Neutrophil (primary cell): ENCODE data around the gene PRIMA1.

ENCODE experiments used
- H3K27ac ChIP-seq: fragments of 200-600 bp; sonication (generic); 2 replicates; pipeline ENCODE4 v1.5.1; 2016; ENCODE audit warnings: mild to moderate bottlenecking, moderate library complexity
- H3K27me3 ChIP-seq: fragments of 200-600 bp; sonication (generic); 2 replicates; pipeline ENCODE4 v1.6.0; 2016; ENCODE audit warnings: mild to moderate bottlenecking
- H3K36me3 ChIP-seq: fragments of 200-600 bp; sonication (generic); 2 replicates; pipeline ENCODE4 v1.5.1; 2017
- H3K4me1 ChIP-seq, 2 experiments: fragments of 200-600 bp in 1 of 2; sonication (generic) in 1 of 2; 1 replicate in 1 of 2; 2 replicates in 1 of 2; pipeline versions ENCODE4 v1.5.1 to v1.6.1; 2013 to 2016; ENCODE audit warnings: low read depth in 1 of 2, low read length in 1 of 2, mild to moderate bottlenecking in 1 of 2, moderate library complexity in 1 of 2; ENCODE audit not compliant: control insufficient read depth in 1 of 2, insufficient read depth in 1 of 2
- H3K4me3 ChIP-seq, 2 experiments: fragments of 200-600 bp in 1 of 2; sonication (generic) in 1 of 2; 1 replicate in 1 of 2; 2 replicates in 1 of 2; pipeline ENCODE4 v1.5.1; 2013 to 2016; ENCODE audit warnings: low read depth in 1 of 2, low read length in 1 of 2, mild to moderate bottlenecking in 1 of 2, moderate library complexity in 1 of 2
- H3K9me3 ChIP-seq: fragments of 200-600 bp; sonication (generic); 2 replicates; pipeline ENCODE4 v1.5.1; 2016
- TF ChIP-seq, protein P1 (sequence below): fragments of 200-600 bp; sonication (generic); IDR thresholded peaks from 2 replicates; pipeline ENCODE4 v1.5.1; 2016; ENCODE audit warnings: antibody characterized with exemption

The PRIMA1 gene

DNA sequence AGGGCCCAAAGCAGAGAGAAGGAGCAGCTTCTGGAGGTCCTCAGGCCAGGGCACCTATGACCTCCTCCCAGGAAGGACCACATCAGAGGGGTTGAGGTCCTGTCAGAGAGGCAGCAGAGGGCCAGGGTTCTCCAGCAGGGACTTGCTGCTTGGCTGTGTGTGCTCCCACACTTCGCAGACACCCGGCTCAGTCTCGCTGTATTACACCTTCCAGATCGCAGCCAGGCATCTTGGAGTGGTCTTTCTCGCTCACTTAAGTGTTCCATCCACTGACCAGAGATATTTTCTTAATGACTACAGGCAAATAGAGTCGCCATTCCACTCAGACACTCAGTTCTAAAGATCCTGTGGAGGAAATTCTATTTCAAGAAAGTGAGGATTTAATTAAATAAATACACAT lies 84.3 kb downstream of the PRIMA1 start:
- H3K27me3 ChIP-seq = no peaks in the 10 kb centered on the region
- H3K27ac ChIP-seq = no peak overlapping the region
- no peaks in the 10 kb centered on the region for H3K36me3 ChIP-seq
- no peak overlapping the region for H3K4me3 ChIP-seq
- no peaks in the 10 kb centered on the region for H3K4me1 ChIP-seq
- TF ChIP-seq, protein P1, sequence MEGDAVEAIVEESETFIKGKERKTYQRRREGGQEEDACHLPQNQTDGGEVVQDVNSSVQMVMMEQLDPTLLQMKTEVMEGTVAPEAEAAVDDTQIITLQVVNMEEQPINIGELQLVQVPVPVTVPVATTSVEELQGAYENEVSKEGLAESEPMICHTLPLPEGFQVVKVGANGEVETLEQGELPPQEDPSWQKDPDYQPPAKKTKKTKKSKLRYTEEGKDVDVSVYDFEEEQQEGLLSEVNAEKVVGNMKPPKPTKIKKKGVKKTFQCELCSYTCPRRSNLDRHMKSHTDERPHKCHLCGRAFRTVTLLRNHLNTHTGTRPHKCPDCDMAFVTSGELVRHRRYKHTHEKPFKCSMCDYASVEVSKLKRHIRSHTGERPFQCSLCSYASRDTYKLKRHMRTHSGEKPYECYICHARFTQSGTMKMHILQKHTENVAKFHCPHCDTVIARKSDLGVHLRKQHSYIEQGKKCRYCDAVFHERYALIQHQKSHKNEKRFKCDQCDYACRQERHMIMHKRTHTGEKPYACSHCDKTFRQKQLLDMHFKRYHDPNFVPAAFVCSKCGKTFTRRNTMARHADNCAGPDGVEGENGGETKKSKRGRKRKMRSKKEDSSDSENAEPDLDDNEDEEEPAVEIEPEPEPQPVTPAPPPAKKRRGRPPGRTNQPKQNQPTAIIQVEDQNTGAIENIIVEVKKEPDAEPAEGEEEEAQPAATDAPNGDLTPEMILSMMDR = no peak
- H3K9me3 ChIP-seq = no peaks in the 10 kb centered on the region

DNA sequence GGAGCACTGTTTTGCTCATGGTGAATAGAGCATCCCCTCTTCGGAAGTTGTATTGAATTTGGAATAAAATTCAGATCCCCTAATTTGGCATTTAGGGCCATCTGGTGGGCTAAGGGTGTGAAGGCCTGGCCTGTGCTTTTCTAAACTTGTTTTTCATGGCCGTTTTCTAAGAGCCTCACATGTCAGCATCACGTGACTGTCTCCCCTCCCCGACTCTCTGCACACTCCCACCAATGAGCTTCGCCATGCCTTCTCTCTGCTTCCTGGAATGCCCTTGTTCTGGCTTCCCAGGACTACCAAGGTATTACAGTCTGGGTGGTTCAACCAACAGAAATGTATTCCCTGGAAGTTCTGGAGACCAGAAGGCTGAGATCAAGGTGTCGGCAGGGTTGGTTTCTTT lies 85.3 kb downstream of the PRIMA1 start:
- no peaks in the 10 kb centered on the region for H3K36me3 ChIP-seq

DNA sequence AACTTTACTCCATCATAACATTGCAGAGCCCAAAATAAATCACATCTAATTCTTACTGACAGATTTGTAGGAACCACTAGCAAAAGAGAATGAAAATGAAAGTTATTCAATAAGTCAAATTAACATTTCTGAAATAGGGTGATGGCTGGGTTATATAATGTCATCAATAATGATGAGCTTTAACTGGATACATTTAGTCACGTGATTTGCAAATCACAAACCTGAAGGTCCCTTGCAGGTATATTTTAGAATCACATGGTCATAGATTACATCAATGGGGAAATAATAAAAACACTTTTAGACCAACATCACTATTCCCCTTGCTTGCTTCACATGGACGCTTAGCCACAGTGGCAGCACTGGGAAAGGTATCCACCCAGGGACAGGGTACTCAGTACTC lies 86.7 kb downstream of the PRIMA1 start:
- TF ChIP-seq, protein P1 = no peak
- H3K4me3 ChIP-seq = no peak overlapping the region
- H3K27me3 ChIP-seq = no peaks in the 10 kb centered on the region
- H3K36me3 ChIP-seq = no peaks in the 10 kb centered on the region
- H3K27ac ChIP-seq = no peak overlapping the region
- no peaks in the 10 kb centered on the region for H3K4me1 ChIP-seq
- no peaks in the 10 kb centered on the region for H3K9me3 ChIP-seq

More for the DNA sequence above, 85.3 kb downstream of the PRIMA1 start:
- Histone ChIP-seq H3K9me3 (no peaks in the 10 kb centered on the region), H3K27ac (no peak overlapping the region), H3K4me3 (no peak overlapping the region), H3K27me3 (no peaks in the 10 kb centered on the region), H3K4me1 (no peaks in the 10 kb centered on the region)
- TF ChIP-seq, protein P1 = no peak

DNA sequence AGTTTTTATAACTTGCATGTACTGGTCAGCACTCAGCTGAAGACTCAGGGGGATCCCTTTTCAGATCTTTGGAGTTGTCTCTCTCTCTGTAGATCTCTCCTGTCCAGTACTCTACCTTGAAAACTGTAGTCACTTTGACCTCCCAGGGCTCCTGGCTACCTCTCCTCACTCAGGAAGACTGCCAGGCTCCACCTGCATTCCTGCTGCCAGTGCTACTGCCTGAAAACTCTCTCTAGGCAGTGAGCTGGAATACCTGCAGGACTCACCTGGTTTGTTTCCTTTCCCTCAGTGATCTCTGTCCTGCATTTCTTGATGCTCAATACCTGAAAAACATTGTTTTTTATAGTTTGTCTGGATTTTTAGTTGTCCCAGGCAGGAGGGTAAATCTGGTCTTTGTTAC lies 87.4 kb downstream of the PRIMA1 start:
- Histone ChIP-seq H3K4me1 (no peaks in the 10 kb centered on the region), H3K36me3 (no peaks in the 10 kb centered on the region), H3K9me3 (no peaks in the 10 kb centered on the region), H3K27ac (no peak overlapping the region), H3K4me3 (no peak overlapping the region), H3K27me3 (no peaks in the 10 kb centered on the region)
- TF ChIP-seq, protein P1 = no peak

DNA sequence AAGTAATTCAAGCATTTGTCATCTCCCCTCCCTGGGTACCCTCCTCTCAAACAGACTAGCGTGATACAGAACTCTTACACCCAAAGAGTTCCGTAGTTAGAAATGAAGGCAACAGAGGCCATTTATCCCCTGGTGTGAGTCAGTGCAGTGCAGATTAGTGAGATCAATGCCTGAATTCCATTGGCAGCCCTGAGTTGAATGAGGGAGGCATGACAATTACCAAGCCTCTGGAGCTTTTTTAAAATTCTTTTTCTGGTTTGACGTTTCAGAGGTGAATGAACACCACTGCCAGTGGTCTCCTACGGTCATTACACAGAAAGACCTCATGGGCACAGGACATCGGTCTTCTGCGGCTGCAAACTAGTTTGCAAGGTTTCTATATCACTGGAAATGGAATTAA lies 94.4 kb downstream of the PRIMA1 start:
- peaks cover 26% of the 10 kb centered on the region for H3K27me3 ChIP-seq
- no peaks in the 10 kb centered on the region for H3K36me3 ChIP-seq
- no peak overlapping the region for H3K27ac ChIP-seq
- no peaks in the 10 kb centered on the region for H3K9me3 ChIP-seq
- H3K4me3 ChIP-seq = no peak overlapping the region
- TF ChIP-seq, protein P1 = no peak
- H3K4me1 ChIP-seq = no peaks in the 10 kb centered on the region
